Motor neuron (in vitro differentiated cells): ENCODE measurements around the gene ARHGAP6. TPM values are rescaled to one million over a fixed set of nuclear protein-coding genes. Genes with fewer than 3 reads are reported as not detected.

Experiments used
- ATAC-seq, 8 experiments: fragments of 200-7000 bp; cut with Tn5 transposase; replicated peaks in 6 of 8; 2 replicates each; pipeline ENCODE4 v1.8.0; 2021; ENCODE audit warnings: mild to moderate bottlenecking in 8 of 8, moderate library complexity in 8 of 8
- H3K27ac ChIP-seq, 2 donors: fragments of 250-450 bp; sonication (Bioruptor Pico); 2 replicates each; pipeline ENCODE4 v1.9.0; 2021; ENCODE audit warnings: antibody characterized with exemption in 2 of 2, mild to moderate bottlenecking in 2 of 2, moderate library complexity in 1 of 2
- H3K4me1 ChIP-seq, 2 donors: fragments of 250-450 bp; sonication (Bioruptor Pico); replicated peaks in 1 of 2; 2 replicates each; pipeline ENCODE4 v1.6.1; 2021; ENCODE audit warnings: antibody characterized with exemption in 2 of 2, mild to moderate bottlenecking in 2 of 2, moderate library complexity in 1 of 2
- H3K4me3 ChIP-seq, 5 donors: fragments of 250-450 bp; sonication (Bioruptor Pico); 2 replicates each; pipeline ENCODE4 v1.9.0; 2021; ENCODE audit warnings: antibody characterized with exemption in 5 of 5, mild to moderate bottlenecking in 5 of 5, moderate library complexity in 4 of 5
- WGBS, 10 experiments: fragments of 450-650 bp; shearing (Covaris generic); methylation state at CpG; one replicate each; pipeline ENCODE4 v1.0.0; 2022; 5-methylcytosine and 5-hydroxymethylcytosine counted together
- in situ Hi-C, 9 experiments: fragments of 400-800 bp; cut with MboI; loops; one replicate each; pipeline ENCODE4 v1.15.0; 2021; ENCODE audit warnings: low sequenced_read_pairs in 9 of 9, low pct_unique_long_range_greater_than_20kb in 2 of 9; ENCODE audit not compliant: unreplicated experiment in 9 of 9
- total RNA-seq, 8 experiments: library from RNA; unstranded; fragments of 300-600 nt; gene quantifications; 2 replicates each; pipeline versions ENCODE4 v1.2.3 to v1.2.4, GENCODE V29; 2022

Gene ARHGAP6
- total RNA-seq, 8 experiments from 2014 or later = 0.50 to 7.6 (median 2.6) TPM

GRCh38 chrX:11419102-11419501 lies 246.6 kb downstream of the ARHGAP6 start:
- Histone ChIP-seq H3K27ac (no peak overlapping the region), H3K4me3 (no peak overlapping the region), H3K4me1 (no peaks in the 10 kb centered on the region)
- ATAC-seq = no peak
- WGBS, 10 experiments = 0 to 68% (median 54%) methylated on average over 1 to 2 of the region's 6 CpGs; no CpG with 5 or more reads in 6 of the 10 experiments
- in situ Hi-C loops = no loop called here

- WGBS, 10 experiments = 50 to 100% (median 83%) methylated on average over 1 to 6 of the region's 13 CpGs; no CpG with 5 or more reads in 5 of the 10 experiments
- no peak overlapping the region for H3K4me3 ChIP-seq
- H3K4me1 ChIP-seq = no peaks in the 10 kb centered on the region
- in situ Hi-C loops = no loop called here
- no peak overlapping the region for H3K27ac ChIP-seq
- ATAC-seq = no peak
These were observed 249.1 kb downstream of the ARHGAP6 start for GRCh38 chrX:11416600-11416999.

DNA sequence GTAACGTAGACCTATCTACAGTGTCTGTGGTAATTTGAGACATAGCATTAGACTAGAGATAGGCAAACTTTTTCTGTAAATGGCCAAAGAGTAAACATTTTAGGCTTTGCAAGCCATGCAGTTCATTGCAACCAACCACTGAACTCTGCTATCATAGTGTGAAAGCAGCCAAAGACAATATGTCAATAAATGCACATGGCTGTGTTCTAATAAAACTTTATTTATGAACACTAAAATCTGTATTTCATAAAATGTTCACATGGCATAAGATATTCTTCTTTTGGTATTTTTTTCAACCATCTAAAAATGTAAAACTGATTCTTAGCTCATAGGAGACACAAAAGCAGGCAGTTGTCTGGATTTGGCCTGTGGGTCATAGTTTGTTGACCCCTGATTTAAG lies 251.6 kb downstream of the ARHGAP6 start:
- no peak overlapping the region for H3K27ac ChIP-seq
- no peaks in the 10 kb centered on the region for H3K4me1 ChIP-seq
- no peak for ATAC-seq
- no peak overlapping the region for H3K4me3 ChIP-seq
- WGBS, 10 experiments = 42 to 100% (median 79%) methylated on average over 1 of the region's 1 CpG; no CpG with 5 or more reads in 6 of the 10 experiments
- in situ Hi-C loops = no loop called here

GRCh38 chrX:11412715-11413623 lies 252.8 kb downstream of the ARHGAP6 start:
- no peak overlapping the region for H3K4me3 ChIP-seq
- WGBS, 10 experiments = 31 to 100% (median 88%) methylated on average over 2 to 10 of the region's 10 CpGs; no CpG with 5 or more reads in 5 of the 10 experiments
- no peaks in the 10 kb centered on the region for H3K4me1 ChIP-seq
- H3K27ac ChIP-seq = no peak overlapping the region
- in situ Hi-C loops = no loop called here
- no peak for ATAC-seq

GRCh38 chrX:11409957-11410356 lies 255.8 kb downstream of the ARHGAP6 start:
- Histone ChIP-seq H3K4me1 (no peaks in the 10 kb centered on the region), H3K4me3 (no peak overlapping the region), H3K27ac (no peak overlapping the region)
- no peak for ATAC-seq
- 48 to 100% (median 71%) methylated on average over 1 to 3 of the region's 3 CpGs; no CpG with 5 or more reads in 5 of the 10 experiments for WGBS, 10 experiments
- in situ Hi-C loops = no loop called here

GRCh38 chrX:11408783-11409182 lies 256.9 kb downstream of the ARHGAP6 start:
- 42 to 100% (median 75%) methylated on average over 1 to 3 of the region's 3 CpGs; no CpG with 5 or more reads in 6 of the 10 experiments for WGBS, 10 experiments
- no peak for ATAC-seq
- Histone ChIP-seq H3K4me1 (no peaks in the 10 kb centered on the region), H3K27ac (no peak overlapping the region), H3K4me3 (no peak overlapping the region)
- in situ Hi-C loops = no loop called here

- Histone ChIP-seq H3K27ac (no peak overlapping the region), H3K4me1 (no peaks in the 10 kb centered on the region), H3K4me3 (no peak overlapping the region)
- no peak for ATAC-seq
- in situ Hi-C loops = no loop called here
- 66 to 78% methylated on average over 4 to 5 of the region's 5 CpGs; no CpG with 5 or more reads in 8 of the 10 experiments for WGBS, 10 experiments
These were observed 257.7 kb downstream of the ARHGAP6 start for GRCh38 chrX:11408109-11408405.

DNA sequence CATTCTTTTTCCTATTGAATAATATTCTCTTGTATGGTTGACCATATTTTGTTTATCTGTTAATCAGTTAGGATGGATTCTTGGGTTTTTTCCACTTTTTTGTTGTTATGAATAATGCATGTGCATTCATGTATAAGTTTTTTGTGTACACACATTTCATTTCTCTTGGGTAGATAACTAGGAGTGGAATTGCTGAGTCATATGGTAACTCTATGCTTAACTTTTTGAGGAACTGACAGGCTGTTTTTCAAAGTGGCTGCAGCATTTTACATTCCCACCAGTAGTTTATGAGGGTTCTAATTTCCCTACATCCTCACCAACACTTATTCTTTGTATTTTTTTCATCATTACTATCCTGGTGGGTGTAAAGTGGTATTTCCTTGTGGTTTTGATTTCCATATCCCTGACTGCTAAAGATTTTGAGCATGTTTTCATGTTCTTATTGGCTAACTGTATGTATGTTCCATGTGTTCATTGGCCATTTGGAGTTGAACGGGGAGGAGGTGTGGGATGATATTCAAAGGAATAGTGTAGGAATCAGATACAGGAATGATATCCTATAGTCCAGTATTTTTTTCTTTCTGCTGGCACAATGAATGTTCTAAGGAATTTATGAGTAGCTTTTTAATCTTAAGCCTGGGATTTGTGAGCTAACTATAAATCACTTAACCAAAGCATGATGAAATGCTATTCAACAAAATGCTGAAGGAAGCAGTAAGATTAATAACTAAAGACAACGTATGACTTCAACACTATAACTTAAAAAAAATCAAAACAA lies 258.2 kb downstream of the ARHGAP6 start:
- no peaks in the 10 kb centered on the region for H3K4me1 ChIP-seq
- WGBS, 10 experiments = 44 to 100% (median 80%) methylated on average over 1 to 2 of the region's 2 CpGs; no CpG with 5 or more reads in 5 of the 10 experiments
- H3K4me3 ChIP-seq = no peak overlapping the region
- ATAC-seq = no peak
- in situ Hi-C loops = no loop called here
- H3K27ac ChIP-seq = no peak overlapping the region

DNA sequence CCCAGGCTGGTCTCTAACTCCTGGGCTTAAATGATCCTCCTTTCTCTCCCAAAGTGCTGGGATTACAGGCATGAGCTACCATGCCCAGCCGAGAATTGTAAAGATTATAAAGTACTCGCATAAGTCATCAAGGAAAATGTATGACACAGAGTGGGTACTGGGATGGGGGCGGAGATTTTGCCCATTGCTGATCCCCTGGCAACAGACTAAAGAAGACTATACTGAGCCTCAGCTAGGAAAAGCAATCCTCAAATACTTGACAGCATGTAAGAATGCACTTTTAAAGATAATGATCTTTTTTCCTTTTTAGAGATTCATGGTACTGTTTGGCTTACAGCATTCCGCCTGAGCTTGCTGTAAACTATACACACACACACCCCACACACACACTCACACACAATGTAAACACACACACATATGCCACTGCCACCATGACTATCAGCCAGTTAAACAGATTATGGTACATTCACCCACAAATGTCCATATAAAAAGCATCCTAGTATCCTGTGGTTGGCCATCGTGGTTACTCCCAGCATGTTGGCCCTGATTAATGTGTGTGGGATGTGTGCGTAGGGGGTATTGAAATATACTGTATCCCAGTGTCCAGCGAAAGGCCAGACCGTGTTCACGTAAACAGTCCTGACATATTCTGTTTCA lies 259.5 kb downstream of the ARHGAP6 start:
- Histone ChIP-seq H3K4me1 (no peaks in the 10 kb centered on the region), H3K4me3 (no peak overlapping the region), H3K27ac (no peak overlapping the region)
- in situ Hi-C loops = no loop called here
- peak in 1 of 8 experiments; percentile 16 for ATAC-seq
- WGBS, 10 experiments = 51 to 94% (median 80%) methylated on average over 1 to 4 of the region's 9 CpGs; no CpG with 5 or more reads in 5 of the 10 experiments

DNA sequence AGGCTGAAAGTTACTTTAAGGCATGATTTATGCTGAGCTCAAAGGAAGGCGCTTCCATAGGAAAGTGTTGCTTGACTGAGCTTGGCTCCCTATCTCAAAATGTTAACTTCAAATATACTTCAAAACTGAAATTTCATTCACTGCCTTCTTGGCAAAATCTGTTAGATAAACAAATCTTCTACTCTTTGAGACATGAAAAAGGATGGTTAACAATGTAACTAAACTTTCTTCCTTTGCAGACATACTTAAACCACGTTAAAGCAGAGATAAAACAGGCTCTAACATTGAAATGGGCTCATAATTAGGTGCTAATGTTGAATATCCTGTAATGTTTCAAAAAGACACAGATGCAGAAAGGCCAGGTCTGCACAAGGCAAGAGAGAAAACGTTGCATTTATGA lies 262.1 kb downstream of the ARHGAP6 start:
- 0 to 100% (median 43%) methylated on average over 1 to 3 of the region's 3 CpGs; no CpG with 5 or more reads in 3 of the 10 experiments for WGBS, 10 experiments
- Histone ChIP-seq H3K27ac (no peak overlapping the region), H3K4me1 (no peaks in the 10 kb centered on the region), H3K4me3 (no peak overlapping the region)
- in situ Hi-C loops = no loop called here
- ATAC-seq = no peak

- Histone ChIP-seq H3K4me1 (no peaks in the 10 kb centered on the region), H3K27ac (no peak overlapping the region), H3K4me3 (no peak overlapping the region)
- ATAC-seq = no peak
- in situ Hi-C loops = no loop called here
- WGBS, 10 experiments = 35 to 100% (median 63%) methylated on average over 1 to 2 of the region's 2 CpGs; no CpG with 5 or more reads in 6 of the 10 experiments
These were observed 263.8 kb downstream of the ARHGAP6 start for GRCh38 chrX:11401966-11402365.

DNA sequence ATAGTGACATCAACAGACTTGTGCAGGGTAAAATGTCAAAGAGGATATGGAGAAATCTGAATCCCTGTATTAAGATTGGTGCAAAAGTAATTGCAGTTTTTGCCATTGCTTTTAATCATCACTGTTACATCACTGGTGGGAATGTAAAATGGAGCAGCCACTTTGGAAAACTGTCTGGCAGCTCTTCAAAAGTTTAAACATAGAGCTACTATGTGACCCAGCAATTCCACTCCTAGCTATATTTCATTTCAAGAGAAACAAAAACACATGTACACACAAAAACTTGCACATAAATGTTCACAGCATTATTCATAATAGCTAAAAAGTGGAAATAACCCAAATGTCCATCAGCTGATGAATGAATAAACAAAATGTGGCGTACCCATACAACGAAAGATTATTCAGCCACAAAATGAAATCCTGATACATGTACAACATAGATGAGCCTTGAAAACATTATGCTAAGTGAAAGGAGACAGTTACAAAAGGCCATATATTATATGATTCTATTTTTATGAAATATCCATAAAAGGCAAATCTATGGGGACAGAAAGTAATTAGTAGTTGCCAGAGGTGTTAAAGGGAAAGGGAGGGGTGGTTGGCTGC lies 266.1 kb downstream of the ARHGAP6 start:
- H3K4me3 ChIP-seq = no peak overlapping the region
- in situ Hi-C loops = no loop called here
- ATAC-seq = peak in 3 of 8 experiments; percentile 59 to 75 (median 65)
- H3K27ac ChIP-seq = no peak overlapping the region
- H3K4me1 ChIP-seq = no peaks in the 10 kb centered on the region
- WGBS, 10 experiments = 0 to 80% (median 27%) methylated on average over 1 to 2 of the region's 2 CpGs; no CpG with 5 or more reads in 6 of the 10 experiments
